OCI-LY1 (cell line): ENCODE measurements around the gene ASF1A.

Experiments
- H2AFZ ChIP-seq: fragments of 200-600 bp; sonication (generic), shearing (Covaris generic); 2 replicates; pipeline ENCODE4 v1.6.0; 2014; ENCODE audit warnings: antibody characterized with exemption, mild to moderate bottlenecking, low read length
- H3F3A ChIP-seq: fragments of 200-600 bp; sonication (generic), shearing (Covaris generic); 2 replicates; pipeline ENCODE4 v1.6.0; 2014; ENCODE audit warnings: mild to moderate bottlenecking, antibody characterized with exemption, low read length, moderate library complexity; ENCODE audit not compliant: insufficient read depth
- H3K27ac ChIP-seq: fragments of 200-600 bp; sonication (generic); 2 replicates; pipeline ENCODE4 v1.5.1; 2014; ENCODE audit warnings: low read length, mixed run types, mild to moderate bottlenecking, low read depth; ENCODE audit not compliant: poor library complexity, severe bottlenecking
- H3K27me3 ChIP-seq: fragments of 200-600 bp; sonication (generic); 2 replicates; pipeline ENCODE4 v1.6.0; 2014; ENCODE audit warnings: antibody characterized with exemption, mild to moderate bottlenecking, low read length, moderate library complexity; ENCODE audit not compliant: insufficient read depth
- H3K36me3 ChIP-seq: fragments of 200-600 bp; sonication (generic); 2 replicates; pipeline ENCODE4 v1.6.1; 2014; ENCODE audit warnings: mild to moderate bottlenecking, antibody characterized with exemption, low read length, moderate library complexity, mixed read lengths; ENCODE audit not compliant: insufficient read depth
- H3K4me1 ChIP-seq: fragments of 200-600 bp; sonication (generic); 2 replicates; pipeline ENCODE4 v1.5.1; 2014; ENCODE audit warnings: mild to moderate bottlenecking, low read length, moderate library complexity; ENCODE audit not compliant: insufficient read depth, severe bottlenecking
- H3K4me2 ChIP-seq: fragments of 200-600 bp; sonication (generic), shearing (Covaris generic); 2 replicates; pipeline ENCODE4 v1.6.1; 2014; ENCODE audit warnings: low read length
- H3K4me3 ChIP-seq: fragments of 200-600 bp; sonication (generic); 2 replicates; pipeline ENCODE4 v1.5.1; 2014; ENCODE audit warnings: low read length, low read depth, mild to moderate bottlenecking, mixed read lengths; ENCODE audit not compliant: poor library complexity, severe bottlenecking
- H3K79me2 ChIP-seq: fragments of 200-600 bp; shearing (Covaris generic); 2 replicates; pipeline ENCODE4 v1.6.1; 2016; ENCODE audit warnings: mixed run types, low read length, mixed read lengths; ENCODE audit not compliant: insufficient read depth
- H3K9ac ChIP-seq: fragments of 200-600 bp; sonication (generic), shearing (Covaris generic); 2 replicates; pipeline ENCODE4 v1.6.1; 2014; ENCODE audit warnings: mild to moderate bottlenecking, low read length, mixed read lengths
- H3K9me2 ChIP-seq: fragments of 200-600 bp; sonication (generic), shearing (Covaris generic); 2 replicates; pipeline ENCODE4 v1.6.1; 2014; ENCODE audit warnings: low read depth, mild to moderate bottlenecking, low read length, mixed read lengths
- H3K9me3 ChIP-seq: fragments of 200-600 bp; shearing (Covaris generic); 2 replicates; pipeline ENCODE4 v1.6.1; 2014; ENCODE audit warnings: low read length, mixed read lengths
- H4K20me1 ChIP-seq: fragments of 200-600 bp; sonication (generic), shearing (Covaris generic); 2 replicates; pipeline ENCODE4 v1.6.0; 2016; ENCODE audit warnings: mild to moderate bottlenecking, low read length; ENCODE audit not compliant: insufficient read depth
- EZH2 ChIP-seq: fragments of 200-600 bp; sonication (generic), shearing (Covaris generic); IDR thresholded peaks from 2 replicates; pipeline ENCODE4 v1.8.0; 2017; ENCODE audit warnings: borderline replicate concordance, mixed run types, mild to moderate bottlenecking, antibody characterized with exemption, low read length, moderate library complexity, mixed read lengths
- TF ChIP-seq, protein P1 (sequence below): fragments of 200-600 bp; sonication (generic), shearing (Covaris generic); IDR thresholded peaks from 2 replicates; pipeline ENCODE4 v1.5.1; 2017; ENCODE audit warnings: mild to moderate bottlenecking, antibody characterized with exemption, low read length, moderate library complexity, mixed read lengths

The ASF1A gene

DNA sequence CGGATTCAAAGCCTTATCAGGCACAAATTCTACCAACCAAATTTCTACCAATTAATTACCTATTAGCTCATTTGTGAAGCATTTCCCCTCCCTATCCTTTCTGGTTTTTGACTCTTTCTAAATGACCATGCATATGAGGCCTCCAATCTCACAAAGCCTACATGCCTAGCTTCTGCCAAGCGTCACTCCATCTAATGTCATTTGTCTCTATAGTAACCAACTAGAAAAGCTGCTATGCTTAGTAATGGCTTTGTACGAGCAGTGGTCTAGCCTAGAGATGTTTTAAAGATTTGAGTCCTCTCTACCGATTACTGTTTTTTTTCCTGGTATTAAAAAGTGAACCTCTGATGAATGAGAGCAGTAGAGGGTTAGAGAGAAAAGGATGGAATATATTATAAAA lies 4.8 kb upstream of the ASF1A start:
- peaks cover 76% of the 10 kb centered on the region for H3K79me2 ChIP-seq
- no peak overlapping the region for H3K9ac ChIP-seq
- no peaks in the 10 kb centered on the region for H3F3A ChIP-seq
- no peaks in the 10 kb centered on the region for H3K9me2 ChIP-seq
- H3K4me2 ChIP-seq, result no peak overlapping the region
- H3K9me3 ChIP-seq, result no peaks in the 10 kb centered on the region
- H3K4me3 ChIP-seq, result no peak overlapping the region
- no peaks in the 10 kb centered on the region for H3K27me3 ChIP-seq
- peak overlapping the region; percentile 2 for H3K27ac ChIP-seq
- no peaks in the 10 kb centered on the region; the same call in none of the 2 replicates for H3K36me3 ChIP-seq
- H3K4me1 ChIP-seq, result peaks cover 67% of the 10 kb centered on the region
- no peak for TF ChIP-seq EZH2
- TF ChIP-seq, protein P1, sequence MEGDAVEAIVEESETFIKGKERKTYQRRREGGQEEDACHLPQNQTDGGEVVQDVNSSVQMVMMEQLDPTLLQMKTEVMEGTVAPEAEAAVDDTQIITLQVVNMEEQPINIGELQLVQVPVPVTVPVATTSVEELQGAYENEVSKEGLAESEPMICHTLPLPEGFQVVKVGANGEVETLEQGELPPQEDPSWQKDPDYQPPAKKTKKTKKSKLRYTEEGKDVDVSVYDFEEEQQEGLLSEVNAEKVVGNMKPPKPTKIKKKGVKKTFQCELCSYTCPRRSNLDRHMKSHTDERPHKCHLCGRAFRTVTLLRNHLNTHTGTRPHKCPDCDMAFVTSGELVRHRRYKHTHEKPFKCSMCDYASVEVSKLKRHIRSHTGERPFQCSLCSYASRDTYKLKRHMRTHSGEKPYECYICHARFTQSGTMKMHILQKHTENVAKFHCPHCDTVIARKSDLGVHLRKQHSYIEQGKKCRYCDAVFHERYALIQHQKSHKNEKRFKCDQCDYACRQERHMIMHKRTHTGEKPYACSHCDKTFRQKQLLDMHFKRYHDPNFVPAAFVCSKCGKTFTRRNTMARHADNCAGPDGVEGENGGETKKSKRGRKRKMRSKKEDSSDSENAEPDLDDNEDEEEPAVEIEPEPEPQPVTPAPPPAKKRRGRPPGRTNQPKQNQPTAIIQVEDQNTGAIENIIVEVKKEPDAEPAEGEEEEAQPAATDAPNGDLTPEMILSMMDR, result no peak
- no peak overlapping the region for H2AFZ ChIP-seq
- no peaks in the 10 kb centered on the region for H4K20me1 ChIP-seq

DNA sequence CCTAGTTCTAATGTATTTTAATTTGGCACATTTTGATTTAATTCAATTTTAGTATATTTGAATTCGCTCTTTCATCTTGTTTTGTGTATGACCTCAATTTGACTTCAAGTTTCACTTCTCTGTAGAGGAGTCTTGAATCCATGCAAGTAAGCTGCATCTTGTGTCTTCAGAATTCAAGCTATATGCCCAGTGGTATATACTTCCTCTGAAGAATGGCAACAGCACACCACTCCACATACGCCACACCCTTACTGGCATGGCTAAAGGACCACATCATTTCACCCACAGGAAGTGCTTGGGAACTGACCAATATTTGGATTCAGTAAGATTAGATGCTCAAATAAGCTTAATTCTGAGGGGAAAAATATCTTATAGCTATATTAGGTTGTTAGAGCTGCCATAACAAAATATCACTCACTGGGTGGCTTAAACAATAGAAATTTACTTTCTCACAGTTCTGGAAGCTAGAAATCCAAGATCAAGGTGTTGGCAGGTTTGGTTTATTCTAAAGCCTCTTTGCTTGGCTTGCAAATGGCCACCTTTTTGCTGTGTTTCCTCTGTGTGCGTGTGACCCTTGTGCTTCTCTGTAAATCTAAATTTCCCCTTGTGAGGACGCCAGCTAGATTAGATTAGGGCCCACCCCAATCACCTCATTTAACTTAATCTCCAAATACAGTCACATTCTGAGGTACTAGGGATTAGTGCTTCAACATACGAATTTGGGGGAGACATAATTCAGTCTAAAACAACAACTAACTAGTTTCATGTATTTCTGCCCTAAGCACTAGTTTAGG lies 2.8 kb upstream of the ASF1A start:
- Histone ChIP-seq H3K4me2 (peak overlapping the region; percentile 91), H3K27ac (peak overlapping the region; percentile 97), H3K27me3 (no peaks in the 10 kb centered on the region), H3K9me2 (no peaks in the 10 kb centered on the region), H3F3A (no peaks in the 10 kb centered on the region), H3K9ac (peak overlapping the region; percentile 89), H3K36me3 (no peaks in the 10 kb centered on the region; the same call in none of the 2 replicates), H4K20me1 (no peaks in the 10 kb centered on the region), H3K4me3 (peak overlapping the region; percentile 85), H3K79me2 (peaks cover 69% of the 10 kb centered on the region), H3K9me3 (no peaks in the 10 kb centered on the region), H2AFZ (no peak overlapping the region), H3K4me1 (peaks cover 60% of the 10 kb centered on the region)
- no peak for TF ChIP-seq EZH2
- TF ChIP-seq, protein P1, result no peak

DNA sequence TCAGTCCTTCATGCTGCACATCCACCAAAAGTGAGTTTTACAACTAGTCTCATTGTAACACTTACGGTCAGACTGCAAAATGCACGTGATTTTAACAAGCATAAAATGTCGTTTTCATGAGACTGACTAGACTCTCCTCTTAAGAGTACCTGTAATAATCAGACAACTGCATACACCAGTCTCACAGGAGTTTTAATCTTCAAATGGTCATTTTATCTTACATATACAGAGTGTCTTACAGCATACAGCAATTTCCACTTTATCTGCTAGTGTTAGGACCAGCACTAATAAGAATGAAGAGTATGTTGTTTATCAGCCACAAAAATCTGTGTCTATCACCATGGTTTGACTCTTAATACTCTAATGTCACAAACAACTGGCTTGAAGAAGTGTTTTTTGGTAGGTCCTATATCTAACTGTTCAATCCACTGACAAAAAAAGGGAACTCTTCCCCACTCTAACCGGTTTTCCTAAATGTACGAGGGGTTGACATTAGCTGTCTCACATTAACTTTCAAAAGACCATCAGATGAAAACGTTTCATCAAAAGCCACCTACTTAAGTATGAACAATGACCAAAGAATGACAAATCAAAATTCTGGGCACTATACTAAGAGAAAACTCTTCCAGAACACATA lies 1.5 kb upstream of the ASF1A start:
- no peaks in the 10 kb centered on the region for H3K27me3 ChIP-seq
- no peak for TF ChIP-seq EZH2
- TF ChIP-seq, protein P1, result no peak
- peak overlapping the region; percentile 85 for H3K4me3 ChIP-seq
- H3F3A ChIP-seq, result no peaks in the 10 kb centered on the region
- H3K9ac ChIP-seq, result peak overlapping the region; percentile 89
- no peaks in the 10 kb centered on the region for H3K9me3 ChIP-seq
- no peak overlapping the region for H2AFZ ChIP-seq
- peaks cover 1% of the 10 kb centered on the region for H3K36me3 ChIP-seq
- peaks cover 58% of the 10 kb centered on the region for H3K4me1 ChIP-seq
- H3K9me2 ChIP-seq, result no peaks in the 10 kb centered on the region
- no peaks in the 10 kb centered on the region for H4K20me1 ChIP-seq
- H3K79me2 ChIP-seq, result peaks cover 71% of the 10 kb centered on the region
- peak overlapping the region; percentile 91 for H3K4me2 ChIP-seq
- H3K27ac ChIP-seq, result peak overlapping the region; percentile 97
